K562 (cell line): ENCODE results near the gene RRAS. TPM values are rescaled to one million over a fixed set of nuclear protein-coding genes. Genes with fewer than 3 reads are reported as not detected.

Experiments
- BRD4 ChIP-seq: fragments of 200-600 bp; sonication (generic); IDR thresholded peaks from 2 replicates; pipeline ENCODE4 v1.6.1; 2017; ENCODE audit warnings: inconsistent platforms
- DMBX1 ChIP-seq: fragments of 250-450 bp; sonication (Bioruptor Pico); IDR thresholded peaks from 2 replicates; pipeline ENCODE4 v1.8.0; 2022; ENCODE audit warnings: inconsistent platforms, mild to moderate bottlenecking, moderate library complexity, borderline replicate concordance
- FIP1L1 ChIP-seq: fragments of 200-400 bp; formaldehyde crosslinking; IDR thresholded peaks from 2 replicates; pipeline ENCODE4 v1.6.1; 2018; ENCODE audit warnings: mild to moderate bottlenecking, low read depth, low read length; ENCODE audit not compliant: poor library complexity, severe bottlenecking
- GTF2A2 ChIP-seq: IDR thresholded peaks from 2 replicates; pipeline ENCODE4 v1.6.1; 2016; ENCODE audit warnings: mild to moderate bottlenecking, missing genetic modification characterization, missing compliant biosample characterization
- HNRNPUL1 ChIP-seq: fragments of 200-400 bp; formaldehyde crosslinking; IDR thresholded peaks from 2 replicates; pipeline ENCODE4 v1.6.1; 2017; ENCODE audit warnings: low read length
- HSF4 ChIP-seq: fragments of 250-450 bp; sonication (Bioruptor Pico); IDR thresholded peaks from 2 replicates; pipeline ENCODE4 v2.1.2; 2022; ENCODE audit warnings: mild to moderate bottlenecking, moderate library complexity, borderline replicate concordance
- ILK ChIP-seq: fragments of 450-650 bp; IDR thresholded peaks from 2 replicates; pipeline ENCODE4 v1.6.1; 2016; ENCODE audit warnings: missing genetic modification characterization, low read depth, mild to moderate bottlenecking, missing compliant biosample characterization, moderate library complexity, borderline replicate concordance
- KDM4B ChIP-seq, 2 experiments: fragments of 450-650 bp in 1 of 2; sonication (generic) in 1 of 2; IDR thresholded peaks; 2 replicates each; pipeline ENCODE4 v1.6.1; 2016 to 2017; ENCODE audit warnings: borderline replicate concordance in 2 of 2, antibody characterized with exemption in 1 of 2, low read depth in 1 of 2, mild to moderate bottlenecking in 1 of 2
- PML ChIP-seq: IDR thresholded peaks from 2 replicates; pipeline ENCODE4 v1.6.1; 2012; ENCODE audit warnings: low read length, inconsistent platforms
- POLR2AphosphoS2 ChIP-seq: IDR thresholded peaks from 2 replicates; pipeline ENCODE4 v1.6.1; 2012; ENCODE audit warnings: low read length, improper control_type of control experiment
- SMARCA5 ChIP-seq: fragments of 450-650 bp; IDR thresholded peaks from 2 replicates; pipeline ENCODE4 v1.6.1; 2016
- TBP ChIP-seq: optimal IDR thresholded peaks from 2 replicates; pipeline ENCODE3; 2011; ENCODE audit warnings: low read depth, low read length, improper control_type of control experiment
- TCFL5 ChIP-seq: fragments of 250-450 bp; sonication (Bioruptor Pico); conservative IDR thresholded peaks from 2 replicates; pipeline ENCODE4 v1.6.1; 2021; ENCODE audit warnings: mild to moderate bottlenecking, moderate library complexity, matching md5 sums
- THRAP3 ChIP-seq: fragments of 450-650 bp; IDR thresholded peaks from 2 replicates; pipeline ENCODE4 v1.6.1; 2016; ENCODE audit warnings: mild to moderate bottlenecking, inconsistent platforms, borderline replicate concordance
- TRIM28 ChIP-seq: fragments of 450-650 bp; IDR thresholded peaks from 2 replicates; pipeline ENCODE4 v1.6.1; 2017
- XRCC3 ChIP-seq: fragments of 450-650 bp; IDR thresholded peaks from 2 replicates; pipeline ENCODE4 v1.6.1; 2017; ENCODE audit warnings: mild to moderate bottlenecking, moderate library complexity
- ZFP36 ChIP-seq: fragments of 150-350 bp; IDR thresholded peaks from 2 replicates; pipeline ENCODE4 v1.6.1; 2018; ENCODE audit warnings: low read length, low read depth; ENCODE audit not compliant: partially characterized antibody
- ZKSCAN8 ChIP-seq: fragments of 200-800 bp; sonication (Bioruptor generic); IDR thresholded peaks from 2 replicates; pipeline ENCODE4 v1.6.1; 2016; ENCODE audit warnings: missing genetic modification characterization, missing compliant biosample characterization
- ZNF133 ChIP-seq: fragments of 250-450 bp; sonication (Bioruptor Pico); IDR thresholded peaks from 2 replicates; pipeline ENCODE4 v1.4.0; 2020; ENCODE audit warnings: mild to moderate bottlenecking
- ZNF143 ChIP-seq: sonication (generic); formaldehyde crosslinking; IDR thresholded peaks from 2 replicates; pipeline ENCODE4 v1.9.0; 2022; ENCODE audit warnings: mild to moderate bottlenecking, missing genetic modification reagents
- ZNF436 ChIP-seq: fragments of 250-450, 450-650 bp; sonication (Bioruptor Pico); formaldehyde crosslinking; IDR thresholded peaks from 2 replicates; pipeline ENCODE4 v1.7.0; 2020; ENCODE audit warnings: mild to moderate bottlenecking
- ZNF586 ChIP-seq: fragments of 450-650 bp; formaldehyde crosslinking; conservative IDR thresholded peaks from 2 replicates; pipeline ENCODE4 v1.4.0; 2020; ENCODE audit warnings: mild to moderate bottlenecking, moderate library complexity
- ZNF707 ChIP-seq: fragments of 250-450 bp; sonication (Bioruptor Pico); conservative IDR thresholded peaks from 2 replicates; pipeline ENCODE4 v1.8.0; 2022; ENCODE audit warnings: inconsistent platforms, mild to moderate bottlenecking, moderate library complexity
- polyA plus RNA-seq, 8 experiments: library from polyadenylated mRNA; depleted of rRNA in 4 of 8; stranded (reverse) in 5 of 8; unstranded in 3 of 8; fragments of >200 nt; fragmentation: Nextera tagmentation in 2 of 8; fragmentation: Illumina TruSeq in 1 of 8; extraction: Ambion mirVana in 2 of 8; extraction: Trizol in 1 of 8; gene quantifications; 2 replicates each; pipeline versions ENCODE4 v1.2.1 to v1.2.3, GENCODE V29; 2011 to 2014; ENCODE audit warnings: inconsistent platforms in 1 of 8, missing spikeins in 1 of 8
- total RNA-seq, 7 experiments: library from RNA; depleted of rRNA in 6 of 7; stranded (reverse); fragments of >200 nt in 6 of 7; fragmentation: Illumina TruSeq in 2 of 7; extraction: Trizol in 2 of 7; gene quantifications; 2 replicates each; pipeline versions ENCODE4 v1.2.1 to v1.2.3, GENCODE V29; 2011 to 2021; ENCODE audit warnings: low replicate concordance in 1 of 7
- TF ChIP-seq, protein P1 (sequence below): fragments of 250-450 bp; sonication (Bioruptor Pico); IDR thresholded peaks from 2 replicates; pipeline ENCODE4 v1.5.1; 2021; ENCODE audit warnings: mild to moderate bottlenecking
- TF ChIP-seq, protein P2 (sequence below): fragments of 450-650 bp; IDR thresholded peaks from 2 replicates; pipeline ENCODE4 v1.7.0; 2016; ENCODE audit warnings: borderline replicate concordance
- TF ChIP-seq, protein P3 (sequence below): fragments of 450-650 bp; IDR thresholded peaks from 2 replicates; pipeline ENCODE4 v1.6.1; 2016; ENCODE audit warnings: antibody characterized with exemption

RRAS gene
- total and polyA plus RNA-seq, 9 of the 15 experiments (the other 6 are each of a cell fraction or from before 2014, with no cell fraction given): 0.70 to 17.3 (median 8.2) TPM

DNA sequence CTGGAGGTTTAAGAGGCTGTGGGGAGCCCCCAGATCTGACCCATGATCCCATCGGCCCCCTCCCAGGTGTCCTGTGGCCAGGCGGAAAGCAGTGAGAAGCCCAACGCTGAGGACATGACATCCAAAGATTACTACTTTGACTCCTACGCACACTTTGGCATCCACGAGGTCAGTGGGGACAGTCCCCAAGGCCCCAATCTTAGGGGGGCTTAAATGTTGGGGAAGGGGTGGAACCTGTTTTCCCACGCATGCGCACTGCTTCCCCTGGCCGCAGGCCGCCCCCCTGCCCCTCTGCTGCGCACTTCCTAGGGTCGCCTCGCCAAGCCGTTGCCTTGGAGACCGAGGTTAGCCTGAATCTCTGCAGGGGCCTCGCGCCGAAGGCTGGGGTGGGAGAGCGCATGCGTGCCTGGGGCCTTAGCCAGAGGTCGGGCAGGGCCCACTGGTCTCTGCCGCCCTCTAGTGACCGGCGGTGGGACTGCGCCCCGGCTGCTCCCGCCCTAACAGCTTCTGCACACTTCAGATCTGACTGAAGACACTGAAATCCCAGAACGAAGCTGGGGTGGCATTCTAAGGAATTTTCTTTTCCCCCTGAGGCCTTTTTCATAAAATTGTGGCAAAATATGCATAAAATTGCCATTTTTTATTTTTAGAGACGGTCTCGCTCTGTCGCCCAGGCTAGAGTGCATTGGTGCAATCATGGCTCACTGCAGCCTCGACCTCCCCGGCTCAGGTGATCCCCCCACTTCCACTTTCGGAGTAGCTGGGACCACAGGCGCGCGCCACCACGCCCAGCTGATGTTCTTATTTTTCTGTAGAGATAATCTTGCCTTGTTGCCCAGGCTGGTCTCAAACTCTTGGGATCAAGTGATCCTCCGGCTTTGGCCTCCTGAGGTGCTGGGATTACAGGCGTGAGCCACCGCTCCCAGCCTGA is 40.7 kb upstream of the RRAS start (continued):
- TF ChIP-seq, protein P1, sequence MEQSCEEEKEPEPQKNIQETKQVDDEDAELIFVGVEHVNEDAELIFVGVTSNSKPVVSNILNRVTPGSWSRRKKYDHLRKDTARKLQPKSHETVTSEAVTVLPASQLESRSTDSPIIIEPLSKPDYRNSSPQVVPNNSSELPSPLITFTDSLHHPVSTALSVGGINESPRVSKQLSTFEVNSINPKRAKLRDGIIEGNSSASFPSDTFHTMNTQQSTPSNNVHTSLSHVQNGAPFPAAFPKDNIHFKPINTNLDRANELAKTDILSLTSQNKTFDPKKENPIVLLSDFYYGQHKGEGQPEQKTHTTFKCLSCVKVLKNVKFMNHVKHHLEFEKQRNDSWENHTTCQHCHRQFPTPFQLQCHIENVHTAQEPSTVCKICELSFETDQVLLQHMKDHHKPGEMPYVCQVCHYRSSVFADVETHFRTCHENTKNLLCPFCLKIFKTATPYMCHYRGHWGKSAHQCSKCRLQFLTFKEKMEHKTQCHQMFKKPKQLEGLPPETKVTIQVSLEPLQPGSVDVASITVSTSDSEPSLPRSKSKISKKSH (CRISPR knock-in tag): no peak
- TF ChIP-seq ZNF133 (CRISPR knock-in tag) (no peak), ZKSCAN8 (CRISPR knock-in tag) (no peak), ZFP36 (no peak), TRIM28 (no peak), TBP (no peak), ZNF586 (no peak), GTF2A2 (tag) (no peak), DMBX1 (no peak), POLR2AphosphoS2 (no peak), FIP1L1 (no peak), KDM4B (IDR thresholded peaks at IDR 0.05; ENCODE audit: borderline replicate concordance in 2 of 2, low read depth in 1 of 2) (no peak), ZNF436 (no peak), TCFL5 (CRISPR knock-in tag) (no peak), BRD4 (no peak), ZNF707 (CRISPR knock-in tag) (no peak), XRCC3 (no peak), THRAP3 (no peak), PML (no peak), HSF4 (no peak), ILK (tag) (no peak), ZNF143 (CRISPR knock-in tag) (peak; percentile 31; the same call in 1 of the 2 replicates), HNRNPUL1 (no peak), SMARCA5 (no peak)
- TF ChIP-seq, protein P2, sequence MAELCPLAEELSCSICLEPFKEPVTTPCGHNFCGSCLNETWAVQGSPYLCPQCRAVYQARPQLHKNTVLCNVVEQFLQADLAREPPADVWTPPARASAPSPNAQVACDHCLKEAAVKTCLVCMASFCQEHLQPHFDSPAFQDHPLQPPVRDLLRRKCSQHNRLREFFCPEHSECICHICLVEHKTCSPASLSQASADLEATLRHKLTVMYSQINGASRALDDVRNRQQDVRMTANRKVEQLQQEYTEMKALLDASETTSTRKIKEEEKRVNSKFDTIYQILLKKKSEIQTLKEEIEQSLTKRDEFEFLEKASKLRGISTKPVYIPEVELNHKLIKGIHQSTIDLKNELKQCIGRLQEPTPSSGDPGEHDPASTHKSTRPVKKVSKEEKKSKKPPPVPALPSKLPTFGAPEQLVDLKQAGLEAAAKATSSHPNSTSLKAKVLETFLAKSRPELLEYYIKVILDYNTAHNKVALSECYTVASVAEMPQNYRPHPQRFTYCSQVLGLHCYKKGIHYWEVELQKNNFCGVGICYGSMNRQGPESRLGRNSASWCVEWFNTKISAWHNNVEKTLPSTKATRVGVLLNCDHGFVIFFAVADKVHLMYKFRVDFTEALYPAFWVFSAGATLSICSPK: no peak
- TF ChIP-seq, protein P3, sequence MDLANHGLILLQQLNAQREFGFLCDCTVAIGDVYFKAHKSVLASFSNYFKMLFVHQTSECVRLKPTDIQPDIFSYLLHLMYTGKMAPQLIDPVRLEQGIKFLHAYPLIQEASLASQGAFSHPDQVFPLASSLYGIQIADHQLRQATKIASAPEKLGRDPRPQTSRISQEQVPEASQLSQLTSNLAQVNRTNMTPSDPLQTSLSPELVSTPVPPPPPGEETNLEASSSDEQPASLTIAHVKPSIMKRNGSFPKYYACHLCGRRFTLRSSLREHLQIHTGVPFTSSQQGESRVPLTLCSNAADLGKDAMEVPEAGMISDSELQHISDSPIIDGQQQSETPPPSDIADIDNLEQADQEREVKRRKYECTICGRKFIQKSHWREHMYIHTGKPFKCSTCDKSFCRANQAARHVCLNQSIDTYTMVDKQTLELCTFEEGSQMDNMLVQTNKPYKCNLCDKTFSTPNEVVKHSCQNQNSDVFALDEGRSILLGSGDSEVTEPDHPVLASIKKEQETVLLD: 0 out of 2 replicates have a peak, but pooled peaks have one; percentile 48
